Ovary (tissue), 9 donors: ENCODE results near the gene SHISA7. TPM values are rescaled to one million over a fixed set of nuclear protein-coding genes. Genes with fewer than 3 reads are reported as not detected.

Source experiments
- DNase-seq, 5 donors: peaks; one replicate each; pipeline ENCODE4 v3.0.0-alpha.2; 2019 to 2020
- H3K27ac ChIP-seq, 2 donors: fragments of 200-600 bp; one replicate each; pipeline versions ENCODE4 v1.5.1 to v1.8.0; 2019 to 2022
- H3K27me3 ChIP-seq: fragments of 200-600 bp; one replicate; pipeline ENCODE4 v1.8.0; 2022
- H3K36me3 ChIP-seq: fragments of 200-600 bp; sonication (generic); one replicate; pipeline ENCODE4 v1.5.1; 2019
- H3K4me1 ChIP-seq: one replicate; pipeline ENCODE4 v1.8.1; 2013; ENCODE audit warnings: mild to moderate bottlenecking, moderate library complexity; ENCODE audit not compliant: insufficient read depth
- H3K4me3 ChIP-seq: fragments of 200-600 bp; sonication (generic); one replicate; pipeline ENCODE4 v1.5.1; 2017
- H3K9me3 ChIP-seq, 2 donors: fragments of 200-600 bp in 1 of 2; sonication (generic) in 1 of 2; one replicate each; pipeline versions ENCODE4 v1.5.1 to v1.8.1; 2013 to 2019; ENCODE audit warnings: mild to moderate bottlenecking in 1 of 2, moderate library complexity in 1 of 2
- CTCF ChIP-seq, 3 donors: fragments of 450-650 bp in 2 of 3; fragments of 200-600 bp in 1 of 3; IDR thresholded peaks; one replicate each; pipeline versions ENCODE4 v1.5.1 to v1.8.0; 2016 to 2022; ENCODE audit warnings: antibody characterized with exemption in 3 of 3, mild to moderate bottlenecking in 1 of 3
- EP300 ChIP-seq: sonication (generic); formaldehyde crosslinking; IDR thresholded peaks from one replicate; pipeline ENCODE4 v1.6.1; 2017; ENCODE audit warnings: antibody characterized with exemption
- POLR2A ChIP-seq: fragments of 450-650 bp; IDR thresholded peaks from one replicate; pipeline ENCODE4 v1.6.1; 2017; ENCODE audit warnings: antibody characterized with exemption, mild to moderate bottlenecking, moderate library complexity
- WGBS, 3 donors: extraction: QIAGEN DNeasy Blood & Tissue Kit in 1 of 3; methylation state at CpG; one replicate each; pipeline versions ENCODE4 v1.1.5 to v1.1.7; 2013 to 2017; 5-methylcytosine and 5-hydroxymethylcytosine counted together
- intact Hi-C, 4 donors: fragments of 100-400 bp; cut with DNase I; formaldehyde crosslinking; loops; one replicate each; pipeline versions ENCODE4 v1.11.0 to v1.15.1; 2022 to 2023
- polyA plus RNA-seq, 2 donors: library from polyadenylated mRNA; stranded (reverse); fragments of 200-250 nt in 1 of 2; fragments of 350-450 nt in 1 of 2; fragmentation: Illumina TruSeq in 1 of 2; extraction: RNeasy Lipid Tissue Mini Kit (QIAGEN cat#74804) in 1 of 2; gene quantifications; one replicate each; pipeline ENCODE4 v1.2.3, GENCODE V29; 2013 to 2014
- total RNA-seq, 7 donors: library from RNA; depleted of rRNA in 2 of 7; stranded (reverse); fragments of >200 nt in 2 of 7; fragmentation: NEBNext Ultra II Directional in 3 of 7; extraction: Animal tissue kit (Norgen Biotek cat#: 25700) in 3 of 7; gene quantifications; one replicate each; pipeline versions ENCODE4 v1.1.0 to v1.2.4, GENCODE V29; 2016 to 2023
- donor health status: DM: no; HTN: no; CAD: no; lungs with moderate emphysema.
- donor health status: DM: no; HTN: no; CAD: no.
- donor health status: Bipolar disorder and iron deficiency.
- donor health status: DM: yes; HTN: yes; CAD: no.
- donor health status: DM: no; HTN: no; CAD: no.
- donor health status: DM: yes; HTN: yes; CAD: no.

SHISA7 gene
- total and polyA plus RNA-seq, 9 donors = not detected

GRCh38 chr19:55485439-55486011 lies 42.4 kb upstream of the SHISA7 start:
- no peaks in the 10 kb centered on the region for H3K36me3 ChIP-seq
- 24 to 42% (median 28%) methylated on average over 16 to 18 of the region's 18 CpGs for WGBS, 3 donors
- no peaks in the 10 kb centered on the region for H3K9me3 ChIP-seq
- no peaks in the 10 kb centered on the region for H3K27me3 ChIP-seq
- TF ChIP-seq CTCF (IDR thresholded peaks at IDR 0.05) (no peak), EP300 (no peak), POLR2A (no peak)
- H3K4me1 ChIP-seq = peaks cover 28% of the 10 kb centered on the region
- peak in 2 of 5 donors; percentile 50 to 52 for DNase-seq
- peak overlapping the region; percentile 85 to 89 for H3K27ac ChIP-seq
- intact Hi-C loops = no loop called here
- peak overlapping the region; percentile 72 for H3K4me3 ChIP-seq

- Histone ChIP-seq H3K27ac (peak within 1 kb of the TSS; percentile 85 to 89), H3K4me1 (peaks cover 28% of the 10 kb centered on the region), H3K4me3 (peak within 1 kb of the TSS; percentile 72), H3K9me3 (no peaks in the 10 kb centered on the region), H3K27me3 (no peaks in the 10 kb centered on the region), H3K36me3 (no peaks in the 10 kb centered on the region)
- intact Hi-C loops = no loop called here
- TF ChIP-seq EP300 (no peak), POLR2A (peak; percentile 20), CTCF (IDR thresholded peaks at IDR 0.05) (no peak)
- peak; percentile 70 to 86 (median 80) for DNase-seq
- WGBS, 3 donors = 1 to 2% (median 2%) methylated on average over 47 to 78 of the region's 78 CpGs
Observed at GRCh38 chr19:55484593-55485438, 41.7 kb upstream of the SHISA7 start, which contains the start of gene NAT14. Gene NAT14, plus strand, starts transcription at chr19:55485188. Its CDS starts 521 bp downstream, at chr19:55485709.

GRCh38 chr19:55483706-55484592 lies 40.8 kb upstream of the SHISA7 start:
- peak in 3 of 5 donors; percentile 48 to 57 (median 50) for DNase-seq
- H3K36me3 ChIP-seq = no peaks in the 10 kb centered on the region
- no peaks in the 10 kb centered on the region for H3K27me3 ChIP-seq
- no peak overlapping the region for H3K27ac ChIP-seq
- 76 to 83% (median 78%) methylated on average over 34 to 46 of the region's 46 CpGs for WGBS, 3 donors
- intact Hi-C loops = no loop called here
- H3K4me1 ChIP-seq = peaks cover 28% of the 10 kb centered on the region
- no peak for TF ChIP-seq CTCF (IDR thresholded peaks at IDR 0.05)
- no peak for TF ChIP-seq POLR2A
- TF ChIP-seq EP300 = no peak
- H3K4me3 ChIP-seq = peak overlapping the region; percentile 72
- no peaks in the 10 kb centered on the region for H3K9me3 ChIP-seq
